ENCODE measurements around the gene C1QTNF2. TPM values are rescaled to one million over a fixed set of nuclear protein-coding genes. Genes with fewer than 3 reads are reported as not detected.

The C1QTNF2 gene
- polyA plus RNA-seq, 1 donor: 0.73 TPM

DNA sequence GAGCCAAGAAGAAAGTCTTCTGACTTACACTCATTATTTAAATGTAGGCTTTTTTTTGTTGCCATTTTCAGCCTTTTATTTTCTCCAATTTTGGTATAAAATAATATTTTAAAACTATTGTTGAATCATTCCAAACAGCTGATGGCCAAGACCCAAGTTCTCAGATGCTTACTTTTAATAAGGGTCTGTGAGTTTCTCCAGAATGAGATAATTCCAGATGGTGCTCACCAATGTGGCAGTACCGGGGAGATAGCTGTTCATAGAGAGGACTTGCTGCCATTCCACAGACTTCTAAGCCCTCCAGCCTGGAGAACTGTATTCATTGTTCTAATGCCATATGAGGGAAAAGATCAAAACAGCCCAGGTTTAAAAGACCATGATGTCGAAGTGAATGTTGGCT lies 5.3 kb upstream of the C1QTNF2 start:
- DNase-seq: no peak

DNA sequence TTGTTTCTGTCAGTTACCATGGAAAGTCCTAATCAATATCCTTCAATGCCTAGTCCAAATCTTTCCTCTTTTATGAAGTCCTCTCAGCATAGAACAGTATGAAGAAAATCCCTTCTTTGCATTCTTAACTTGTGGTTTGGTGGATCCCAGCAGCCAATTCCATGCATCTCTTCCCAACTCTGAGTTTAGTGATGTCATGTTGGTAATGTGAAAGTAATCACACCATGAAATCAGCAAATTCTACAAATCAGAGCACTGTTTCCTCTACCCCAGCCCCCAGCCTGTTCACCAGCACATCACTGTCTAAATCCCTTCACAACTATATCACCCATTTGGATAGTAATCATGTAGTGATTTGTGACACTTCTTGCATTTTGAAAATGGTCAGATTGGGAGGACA lies 4.7 kb upstream of the C1QTNF2 start:
- no peak for DNase-seq

DNA sequence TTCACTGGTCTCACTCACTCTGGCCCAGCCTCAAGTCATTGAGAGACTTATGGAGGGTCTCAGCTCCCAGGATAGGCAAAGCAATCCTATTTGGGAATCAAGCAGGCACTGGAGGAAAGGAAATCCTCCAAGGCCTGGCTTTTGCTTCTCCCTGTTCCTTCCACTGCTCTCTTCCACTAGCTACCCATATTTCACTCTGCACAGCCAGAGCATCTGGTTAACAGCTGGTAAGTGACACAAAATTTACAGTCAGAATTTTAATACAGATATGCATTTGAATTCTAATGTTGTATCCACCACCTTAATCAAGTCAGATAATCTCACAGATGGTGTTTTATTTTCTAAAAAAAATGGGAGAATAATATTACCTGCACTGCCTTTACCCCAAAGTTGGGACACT lies 868 bp upstream of the C1QTNF2 start:
- DNase-seq: no peak

DNA sequence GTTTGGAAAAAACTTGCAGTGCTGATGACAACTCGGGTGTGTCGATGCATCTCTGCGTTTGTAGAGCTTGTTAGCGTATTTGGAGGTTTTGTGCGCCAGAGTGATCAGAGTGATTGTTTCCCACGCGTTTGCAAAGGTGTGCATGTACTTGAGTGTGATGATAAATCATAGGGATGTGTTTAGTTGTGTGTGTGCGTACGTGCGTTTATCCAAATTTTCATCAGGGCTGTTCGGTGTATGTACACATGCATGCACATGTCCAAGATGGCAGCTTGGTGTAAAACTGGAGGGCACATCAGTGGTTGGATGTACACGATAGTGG lies 248 bp upstream of the C1QTNF2 start:
- no peak for DNase-seq

DNA sequence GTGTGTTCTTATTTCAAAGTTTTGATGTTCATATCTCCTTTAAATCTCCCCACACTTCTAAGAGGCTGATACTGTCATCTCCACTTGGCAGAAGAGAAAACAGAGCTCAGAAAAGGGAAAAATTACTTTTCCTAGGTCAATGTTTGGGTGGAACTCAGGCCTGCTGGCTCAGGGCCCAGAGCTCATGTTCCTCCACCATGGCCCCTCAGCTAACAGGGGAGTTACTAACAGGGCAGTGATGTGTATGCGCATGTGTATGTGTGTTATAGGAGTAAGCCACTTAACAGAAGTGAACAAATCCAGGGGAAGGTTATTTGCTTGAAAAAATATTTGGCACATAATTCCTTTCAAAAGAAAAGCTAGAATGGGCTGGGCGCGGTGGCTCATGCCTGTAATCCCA lies 2.5 kb downstream of the C1QTNF2 start:
- no peak for DNase-seq

GRCh38 chr5:160367261-160367660 lies 3.2 kb downstream of the C1QTNF2 start:
- DNase-seq: no peak

GRCh38 chr5:160366230-160366629 lies 4.2 kb downstream of the C1QTNF2 start:
- no peak for DNase-seq

GRCh38 chr5:160363660-160364395 lies 6.6 kb downstream of the C1QTNF2 start:
- DNase-seq: no peak

GRCh38 chr5:160363211-160363610 lies 7.2 kb downstream of the C1QTNF2 start:
- DNase-seq: no peak

GRCh38 chr5:160361624-160362228 lies 8.7 kb downstream of the C1QTNF2 start:
- no peak for DNase-seq

DNA sequence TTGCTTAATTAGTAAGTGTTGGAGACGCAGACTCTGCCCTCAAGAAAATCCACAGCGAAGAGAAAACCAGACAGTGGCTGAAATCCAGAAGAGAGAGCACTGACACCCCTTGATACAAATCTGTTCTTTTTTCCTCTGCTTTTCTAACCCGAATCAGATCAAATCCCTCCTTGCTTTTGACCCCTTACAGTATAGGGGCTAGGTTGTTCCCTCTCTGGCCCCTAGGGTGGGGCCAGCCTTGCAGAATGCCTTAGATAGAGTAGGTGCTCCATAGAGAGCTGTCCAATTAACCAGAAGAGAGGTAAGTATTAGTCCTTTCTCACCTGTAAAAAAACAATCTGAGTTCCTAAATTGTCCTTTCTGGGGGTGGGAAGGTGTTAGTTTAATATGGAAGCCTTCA lies 10.1 kb downstream of the C1QTNF2 start:
- DNase-seq: no peak

- DNase-seq: no peak
Observed at GRCh38 chr5:160359816-160360215, 10.6 kb downstream of the C1QTNF2 start.

DNA sequence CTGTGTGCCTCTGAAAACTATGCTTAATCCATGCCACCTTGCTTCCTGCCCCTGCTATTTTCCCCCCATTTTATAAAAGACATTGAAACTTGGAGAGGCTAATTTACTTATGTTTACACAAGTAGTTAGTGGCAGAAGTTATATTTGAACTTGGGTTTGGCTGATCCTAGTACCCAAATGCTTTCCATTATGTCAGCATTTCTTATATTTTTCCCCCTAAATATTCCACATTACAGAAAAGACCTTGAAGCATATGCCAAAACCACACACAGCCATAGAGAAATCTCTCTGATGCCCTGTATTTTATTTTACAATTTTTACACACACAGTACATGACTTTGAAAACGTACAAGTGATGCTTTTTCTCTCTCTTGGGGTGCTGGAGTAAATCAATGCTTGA lies 11.2 kb downstream of the C1QTNF2 start:
- DNase-seq: no peak

- DNase-seq: no peak
Observed at GRCh38 chr5:160357861-160358411, 12.5 kb downstream of the C1QTNF2 start.

- DNase-seq: no peak
Observed at GRCh38 chr5:160357394-160357793, 13.0 kb downstream of the C1QTNF2 start.

DNA sequence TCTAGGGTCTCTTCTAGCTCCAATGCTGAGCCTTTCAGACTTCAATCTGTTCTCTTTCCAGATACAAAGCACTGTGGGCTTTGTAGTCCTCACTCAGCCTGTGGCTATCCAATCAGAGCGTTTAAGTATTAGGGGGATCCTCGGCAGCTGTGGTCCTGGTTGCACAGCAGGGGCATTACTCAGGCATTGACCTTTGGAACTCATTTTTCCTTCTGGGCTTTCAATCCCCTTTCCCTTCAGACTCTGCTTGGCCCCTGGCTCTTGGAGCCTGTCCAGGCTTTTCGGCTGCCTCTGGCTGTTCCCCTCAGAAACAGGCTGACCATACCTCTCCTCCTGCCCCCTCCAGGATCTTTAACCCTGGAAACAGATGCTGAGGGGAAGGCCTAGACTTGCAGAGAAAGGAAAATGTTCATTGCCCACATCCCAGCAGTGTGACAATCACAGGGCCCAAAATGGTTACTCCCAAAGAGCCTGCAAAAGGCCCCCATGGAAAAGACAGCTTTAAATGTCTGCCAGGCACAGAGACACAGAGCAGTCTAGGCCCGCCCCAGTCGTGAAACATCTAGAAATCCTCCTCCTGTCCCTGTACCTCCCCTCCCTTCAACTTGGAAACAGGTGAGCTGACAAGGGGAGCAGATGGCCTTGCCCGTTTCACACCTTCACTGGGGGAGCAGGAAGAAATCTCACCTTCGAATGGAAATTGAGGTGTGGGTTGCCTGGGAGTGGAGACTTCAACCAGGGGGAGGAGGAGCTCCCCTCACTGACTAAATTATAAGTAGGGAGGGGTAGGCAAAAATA lies 13.7 kb downstream of the C1QTNF2 start:
- DNase-seq: no peak

GRCh38 chr5:160354666-160355065 lies 15.8 kb downstream of the C1QTNF2 start:
- no peak for DNase-seq

DNA sequence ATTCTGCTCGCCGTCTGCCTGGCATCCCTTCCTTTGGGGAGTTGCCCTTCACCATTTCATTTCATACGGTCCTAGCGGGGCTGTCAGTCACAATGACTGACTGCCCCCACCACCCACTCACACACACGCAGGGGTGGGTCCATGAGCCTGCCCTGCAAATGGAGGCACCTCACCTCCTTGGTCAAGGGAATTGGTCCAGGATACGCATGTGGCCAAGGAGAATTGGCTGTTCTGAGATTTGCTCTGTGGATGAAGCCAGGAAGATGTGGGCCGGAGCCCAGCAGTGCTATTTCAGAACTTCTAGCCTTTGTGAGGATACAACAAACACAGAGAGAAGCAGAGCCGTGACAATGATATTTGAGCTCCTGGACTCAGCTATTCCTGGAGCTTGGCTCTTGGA lies 17.0 kb downstream of the C1QTNF2 start:
- DNase-seq: no peak

DNA sequence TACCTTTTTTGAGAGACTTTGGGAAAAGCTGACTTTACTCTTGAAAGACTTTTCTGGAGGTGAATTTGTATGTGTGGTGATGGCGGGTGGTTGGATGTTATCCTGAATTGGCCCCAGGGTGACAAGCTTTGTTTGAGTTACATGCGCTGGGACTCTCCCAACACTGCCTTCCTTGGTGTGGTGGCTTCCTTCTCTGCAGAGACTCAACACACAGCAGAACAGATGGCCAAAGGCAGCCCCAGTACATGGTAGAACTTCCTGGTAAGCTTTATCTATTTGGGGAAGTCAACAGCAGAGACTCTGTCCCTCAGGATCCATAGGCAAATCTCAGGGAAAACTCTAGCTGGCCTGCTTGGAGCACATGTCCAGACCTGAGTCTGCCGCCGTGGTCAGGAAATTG lies 18.1 kb downstream of the C1QTNF2 start:
- no peak for DNase-seq

DNA sequence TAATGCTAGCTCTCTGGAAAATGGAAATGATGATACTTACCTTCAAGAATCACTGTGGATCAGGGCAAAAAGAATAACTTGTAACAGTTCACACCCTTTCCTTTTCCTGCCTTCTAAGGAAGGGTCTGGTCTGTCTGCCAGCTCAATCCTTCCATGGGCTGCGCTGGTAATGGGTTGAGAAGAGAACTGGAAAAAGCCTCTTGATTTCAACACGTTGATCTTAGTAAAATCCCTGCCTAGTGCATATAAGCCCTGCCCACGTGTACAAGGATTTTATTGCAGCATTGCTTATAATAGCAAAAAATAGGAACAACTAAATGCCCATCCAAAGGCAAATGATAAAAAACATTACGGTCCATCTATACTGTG lies 20.5 kb downstream of the C1QTNF2 start:
- no peak for DNase-seq

- no peak for DNase-seq
Observed at GRCh38 chr5:160349249-160349934, 21.0 kb downstream of the C1QTNF2 start.

- no peak for DNase-seq
Observed at GRCh38 chr5:160348080-160348479, 22.3 kb downstream of the C1QTNF2 start.

GRCh38 chr5:160347448-160347847 lies 23.0 kb downstream of the C1QTNF2 start:
- DNase-seq: no peak

Data from left kidney (tissue), 2 donors.